Keratinocyte (primary cell): ENCODE results near the gene SND1. TPM values are rescaled to one million over a fixed set of nuclear protein-coding genes. Genes with fewer than 3 reads are reported as not detected.

Source experiments
- DNase-seq: peaks from one replicate; pipeline ENCODE4 v3.0.0-alpha.2; 2011; ENCODE audit warnings: low read depth, missing footprints, low spot score
- FAIRE-seq: peaks from 2 replicates; lab custom pipeline; 2011; peaks lifted over from hg19 to GRCh38; lab: Jason Lieb, UNC
- H2AFZ ChIP-seq: 2 replicates; pipeline ENCODE4 v1.6.0; 2012; ENCODE audit warnings: low read length, control low read depth, inconsistent platforms; ENCODE audit not compliant: control insufficient read depth
- H3K27ac ChIP-seq: 2 replicates; pipeline ENCODE4 v1.5.1; 2011; ENCODE audit warnings: low read length; ENCODE audit not compliant: control insufficient read depth, insufficient read depth
- H3K27me3 ChIP-seq: 3 replicates; pipeline ENCODE4 v1.6.0; 2011; ENCODE audit warnings: low read length; ENCODE audit not compliant: control insufficient read depth, insufficient read depth; ENCODE audit errors: extremely low read depth
- H3K36me3 ChIP-seq, 2 experiments: 2 replicates in 1 of 2; 3 replicates in 1 of 2; pipeline ENCODE4 v1.5.1; 2011; ENCODE audit warnings: low read length in 2 of 2, mild to moderate bottlenecking in 1 of 2; ENCODE audit not compliant: control insufficient read depth in 2 of 2, insufficient read depth in 2 of 2; ENCODE audit errors: extremely low read depth in 1 of 2
- H3K4me1 ChIP-seq: 3 replicates; pipeline ENCODE4 v1.5.1; 2011; ENCODE audit warnings: low read length; ENCODE audit not compliant: control insufficient read depth, insufficient read depth; ENCODE audit errors: extremely low read depth
- H3K4me2 ChIP-seq: 3 replicates; pipeline ENCODE4 v1.6.0; 2011; ENCODE audit warnings: low read depth, low read length; ENCODE audit not compliant: control insufficient read depth, insufficient read depth; ENCODE audit errors: extremely low read depth
- H3K4me3 ChIP-seq, 3 experiments: fragments of 200-600 bp in 1 of 3; sonication (generic) in 1 of 3; 2 replicates in 2 of 3; 3 replicates in 1 of 3; pipeline ENCODE4 v1.5.1; 2011 to 2016; ENCODE audit warnings: low read length in 3 of 3, mild to moderate bottlenecking in 3 of 3, control low read depth in 2 of 3, inconsistent platforms in 1 of 3, low read depth in 1 of 3, mixed read lengths in 1 of 3, mixed run types in 1 of 3, moderate library complexity in 1 of 3; ENCODE audit not compliant: control insufficient read depth in 2 of 3, insufficient read depth in 2 of 3; ENCODE audit errors: extremely low read depth in 1 of 3
- H3K79me2 ChIP-seq: 2 replicates; pipeline ENCODE4 v1.6.0; 2012; ENCODE audit warnings: low read length; ENCODE audit not compliant: control insufficient read depth, insufficient read depth
- H3K9ac ChIP-seq: 3 replicates; pipeline ENCODE4 v1.6.0; 2011; ENCODE audit warnings: low read length; ENCODE audit not compliant: control insufficient read depth, insufficient read depth; ENCODE audit errors: extremely low read depth
- H3K9me1 ChIP-seq: 3 replicates; pipeline ENCODE4 v1.6.0; 2011; ENCODE audit warnings: low read length; ENCODE audit not compliant: control insufficient read depth, insufficient read depth; ENCODE audit errors: extremely low read depth
- H3K9me3 ChIP-seq: 2 replicates; pipeline ENCODE4 v1.5.1; 2012; ENCODE audit warnings: low read depth, low read length; ENCODE audit not compliant: control insufficient read depth
- H4K20me1 ChIP-seq: 3 replicates; pipeline ENCODE4 v1.6.0; 2011; ENCODE audit warnings: low read length; ENCODE audit not compliant: control insufficient read depth, insufficient read depth; ENCODE audit errors: extremely low read depth
- EZH2 ChIP-seq: IDR thresholded peaks from one replicate; pipeline ENCODE4 v1.6.1; 2012; ENCODE audit warnings: inconsistent platforms, mild to moderate bottlenecking, low read length, moderate library complexity
- dilution Hi-C: fragments of 300-500 bp; cut with MboI; formaldehyde crosslinking; loops from one replicate; pipeline ENCODE4 v1.7.0; 2020; ENCODE audit warnings: low sequenced_read_pairs; ENCODE audit not compliant: extremely low pct_ligation_motif_present
- polyA plus RNA-seq, 5 experiments: library from polyadenylated mRNA; depleted of rRNA in 3 of 5; stranded (reverse) in 3 of 5; stranded (forward) in 1 of 5; unstranded in 1 of 5; fragments of >200 nt; gene quantifications; 1 replicate in 1 of 5; 2 replicates in 3 of 5; 3 replicates in 1 of 5; pipeline versions ENCODE4 v1.2.1 to v1.2.3, GENCODE V29; 2011 to 2012; ENCODE audit warnings: missing spikeins in 2 of 5, low read depth in 1 of 5, low replicate concordance in 1 of 5
- TF ChIP-seq, protein P1 (sequence below), 3 experiments: IDR thresholded peaks in 1 of 3; conservative IDR thresholded peaks in 1 of 3; optimal IDR thresholded peaks in 1 of 3; 2 replicates in 2 of 3; 3 replicates in 1 of 3; pipeline versions ENCODE3 to v1.5.1; 2011; ENCODE audit warnings: low read length in 3 of 3, mild to moderate bottlenecking in 3 of 3, moderate library complexity in 2 of 3, control low read depth in 1 of 3, inconsistent platforms in 1 of 3; ENCODE audit not compliant: insufficient read depth in 2 of 3; ENCODE audit errors: extremely low read depth in 1 of 3

Gene SND1
- polyA plus RNA-seq, 1 donor (not counting 4 experiments of a cell fraction or from before 2014, with no cell fraction given): 140 TPM

DNA sequence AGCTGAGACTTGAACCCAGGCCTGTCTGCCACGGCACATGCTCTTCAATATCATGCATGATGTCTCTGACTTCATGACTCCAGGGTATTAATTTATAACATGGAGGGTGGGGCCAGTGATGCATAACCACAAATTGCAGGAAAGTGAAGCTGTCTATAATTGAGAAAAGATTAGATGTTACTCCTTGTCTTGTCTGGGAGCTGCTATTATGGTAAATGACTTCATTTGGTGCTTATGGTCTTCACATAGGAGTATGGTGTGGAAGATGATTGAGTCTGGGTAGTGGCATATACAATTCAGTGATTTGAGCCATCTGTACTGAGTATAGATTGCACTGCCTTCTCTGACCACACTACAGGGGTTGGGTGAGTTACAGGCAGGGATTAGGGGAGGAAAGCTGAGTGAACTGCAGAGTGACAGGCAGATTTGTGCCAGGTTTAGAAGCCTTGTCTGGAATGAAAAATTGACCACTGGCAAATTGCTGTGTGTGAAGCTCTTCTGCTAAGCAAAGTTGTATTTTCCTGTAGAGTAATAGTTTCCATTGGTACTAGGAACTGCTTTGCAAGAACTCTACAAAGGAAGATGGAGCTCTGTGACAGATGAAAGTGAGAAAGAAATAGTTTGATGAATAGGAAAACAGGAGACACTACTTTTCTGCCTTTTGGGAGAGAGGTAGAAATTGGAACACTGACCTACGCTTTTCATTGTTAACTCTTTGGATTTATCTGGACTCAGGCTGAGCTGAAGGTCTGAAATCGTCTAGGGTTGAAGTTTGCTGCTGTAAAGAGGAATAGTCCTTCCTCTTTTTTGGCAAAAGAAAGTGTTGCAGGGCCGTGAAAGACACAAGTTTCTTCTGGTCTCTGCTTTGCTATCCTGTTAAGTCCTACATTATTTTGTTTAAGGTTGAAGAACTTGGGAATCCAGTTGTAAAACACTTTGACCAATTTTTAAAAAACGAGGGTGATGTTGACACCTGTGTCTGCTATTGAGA lies 2.7 kb downstream of the SND1 start:
- no peak for DNase-seq
- peak overlapping the region; percentile 15 for H3K27ac ChIP-seq
- H3K36me3 ChIP-seq: peaks cover 0 to 33% of the 10 kb centered on the region in 2 experiments
- no peaks in the 10 kb centered on the region for H3K27me3 ChIP-seq
- H3K79me2 ChIP-seq: peaks cover 77% of the 10 kb centered on the region
- peak overlapping the region; percentile 79 for H3K4me2 ChIP-seq
- no peak for TF ChIP-seq EZH2
- TF ChIP-seq, protein P1, sequence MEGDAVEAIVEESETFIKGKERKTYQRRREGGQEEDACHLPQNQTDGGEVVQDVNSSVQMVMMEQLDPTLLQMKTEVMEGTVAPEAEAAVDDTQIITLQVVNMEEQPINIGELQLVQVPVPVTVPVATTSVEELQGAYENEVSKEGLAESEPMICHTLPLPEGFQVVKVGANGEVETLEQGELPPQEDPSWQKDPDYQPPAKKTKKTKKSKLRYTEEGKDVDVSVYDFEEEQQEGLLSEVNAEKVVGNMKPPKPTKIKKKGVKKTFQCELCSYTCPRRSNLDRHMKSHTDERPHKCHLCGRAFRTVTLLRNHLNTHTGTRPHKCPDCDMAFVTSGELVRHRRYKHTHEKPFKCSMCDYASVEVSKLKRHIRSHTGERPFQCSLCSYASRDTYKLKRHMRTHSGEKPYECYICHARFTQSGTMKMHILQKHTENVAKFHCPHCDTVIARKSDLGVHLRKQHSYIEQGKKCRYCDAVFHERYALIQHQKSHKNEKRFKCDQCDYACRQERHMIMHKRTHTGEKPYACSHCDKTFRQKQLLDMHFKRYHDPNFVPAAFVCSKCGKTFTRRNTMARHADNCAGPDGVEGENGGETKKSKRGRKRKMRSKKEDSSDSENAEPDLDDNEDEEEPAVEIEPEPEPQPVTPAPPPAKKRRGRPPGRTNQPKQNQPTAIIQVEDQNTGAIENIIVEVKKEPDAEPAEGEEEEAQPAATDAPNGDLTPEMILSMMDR (optimal IDR thresholded peaks at IDR 0.05 in 1 of 3, IDR thresholded peaks at IDR 0.05 in 1 of 3, conservative IDR thresholded peaks at IDR 0.05 in 1 of 3; ENCODE audit: extremely low read depth in 1 of 3, insufficient read depth in 2 of 3, low read length in 3 of 3): peak in 1 of 3 experiments; percentile 2
- dilution Hi-C loops: no loop called here
- H3K9me3 ChIP-seq: no peaks in the 10 kb centered on the region
- H3K4me3 ChIP-seq: peak overlapping the region in 2 of 3 experiments; percentile 72 to 82
- no peak overlapping the region for H3K9ac ChIP-seq
- no peak for FAIRE-seq
- no peak overlapping the region for H2AFZ ChIP-seq
- peaks cover 27% of the 10 kb centered on the region for H3K4me1 ChIP-seq
- peaks cover 37% of the 10 kb centered on the region for H4K20me1 ChIP-seq
- H3K9me1 ChIP-seq: peaks cover 8% of the 10 kb centered on the region

DNA sequence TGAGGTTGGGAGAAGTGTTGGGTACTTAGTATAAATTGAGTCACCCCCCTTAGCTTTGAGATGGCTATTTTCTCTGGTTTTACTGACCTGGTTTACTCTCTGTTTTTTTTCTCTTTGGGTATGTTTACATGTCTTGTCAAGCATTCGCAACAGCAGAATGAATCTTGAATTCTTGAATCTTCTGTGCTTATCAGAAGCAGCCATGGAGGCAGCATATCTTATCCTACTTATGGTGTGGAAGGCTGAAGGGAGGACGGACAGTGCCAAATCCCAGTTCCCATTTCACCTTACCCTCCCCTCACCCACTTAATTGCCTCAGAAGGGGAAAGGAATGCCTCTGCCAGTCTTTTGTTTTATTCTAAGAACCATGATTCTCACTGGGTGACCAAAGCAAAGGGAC lies 3.7 kb downstream of the SND1 start:
- Histone ChIP-seq H3K79me2 (peaks cover 87% of the 10 kb centered on the region), H3K4me2 (no peak overlapping the region)

More for the DNA sequence above, 3.7 kb downstream of the SND1 start:
- H2AFZ ChIP-seq: no peak overlapping the region
- H3K9ac ChIP-seq: no peak overlapping the region
- no peaks in the 10 kb centered on the region for H3K9me3 ChIP-seq
- dilution Hi-C loops: no loop called here
- peaks cover 8% of the 10 kb centered on the region for H3K9me1 ChIP-seq
- no peak for DNase-seq
- TF ChIP-seq, protein P1 (optimal IDR thresholded peaks at IDR 0.05 in 1 of 3, IDR thresholded peaks at IDR 0.05 in 1 of 3, conservative IDR thresholded peaks at IDR 0.05 in 1 of 3; ENCODE audit: extremely low read depth in 1 of 3, insufficient read depth in 2 of 3, low read length in 3 of 3): no peak
- no peak for TF ChIP-seq EZH2
- peaks cover 27% of the 10 kb centered on the region for H3K4me1 ChIP-seq
- no peak overlapping the region for H3K27ac ChIP-seq
- peaks cover 37% of the 10 kb centered on the region for H4K20me1 ChIP-seq
- no peak for FAIRE-seq
- H3K4me3 ChIP-seq: no peak overlapping the region
- H3K36me3 ChIP-seq: peaks cover 2 to 33% of the 10 kb centered on the region in 2 experiments
- no peaks in the 10 kb centered on the region for H3K27me3 ChIP-seq
